B cell (primary cell): ENCODE data around the gene TSSK2. TPM values are rescaled to one million over a fixed set of nuclear protein-coding genes. Genes with fewer than 3 reads are reported as not detected.

Experiments
- ATAC-seq: fragments of 200-7000 bp; cut with Tn5 transposase; one replicate; pipeline ENCODE4 v1.10.0; 2021; ENCODE audit warnings: low read depth, mild to moderate bottlenecking, moderate number of reproducible peaks, moderate library complexity
- CTCF ChIA-PET: fragments of 350-600 bp; sonication (Branson Sonifier 250); formaldehyde crosslinking; loops from one replicate; lab custom pipeline; 2021; ENCODE audit warnings: antibody characterized with exemption, inconsistent platforms; lab: Charles Lee
- POLR2A ChIA-PET: fragments of 350-600 bp; sonication (Branson Sonifier 250); formaldehyde crosslinking; loops from one replicate; lab custom pipeline; 2021; ENCODE audit warnings: antibody characterized with exemption; lab: Charles Lee
- DNase-seq: peaks from one replicate; pipeline ENCODE4 v3.0.0; 2013
- H2AFZ ChIP-seq: 2 replicates; pipeline ENCODE4 v1.6.1; 2012; ENCODE audit warnings: mild to moderate bottlenecking, low read depth, low read length; ENCODE audit not compliant: insufficient read depth, poor library complexity, severe bottlenecking
- H3K27ac ChIP-seq, 2 donors: 1 replicate in 1 of 2; 2 replicates in 1 of 2; pipeline ENCODE4 v1.5.1; 2012 to 2013; ENCODE audit warnings: low read length in 2 of 2, mild to moderate bottlenecking in 2 of 2, moderate library complexity in 1 of 2
- H3K27me3 ChIP-seq, 4 experiments: fragments of 200-600 bp in 1 of 4; sonication (generic) in 1 of 4; replicated peaks in 1 of 4; 1 replicate in 2 of 4; 2 replicates in 2 of 4; pipeline versions ENCODE4 v1.6.1 to v1.7.0; 2013 to 2016; ENCODE audit warnings: low read length in 3 of 4, mild to moderate bottlenecking in 2 of 4, mixed read lengths in 1 of 4, moderate library complexity in 1 of 4; ENCODE audit not compliant: insufficient read depth in 4 of 4, control insufficient read depth in 3 of 4; ENCODE audit errors: control extremely low read depth in 1 of 4
- H3K36me3 ChIP-seq, 2 experiments: replicated peaks in 1 of 2; 1 replicate in 1 of 2; 2 replicates in 1 of 2; pipeline versions ENCODE4 v1.6.1 to v1.7.1; 2013; ENCODE audit warnings: low read length in 1 of 2; ENCODE audit not compliant: insufficient read depth in 2 of 2, control insufficient read depth in 1 of 2; ENCODE audit errors: control extremely low read depth in 1 of 2, extremely low read depth in 1 of 2
- H3K4me1 ChIP-seq, 2 donors: fragments of 200-600 bp in 1 of 2; sonication (generic) in 1 of 2; 1 replicate in 1 of 2; 2 replicates in 1 of 2; pipeline versions ENCODE4 v1.5.1 to v1.6.1; 2013 to 2017; ENCODE audit warnings: low read length in 2 of 2; ENCODE audit not compliant: control insufficient read depth in 2 of 2, insufficient read depth in 2 of 2
- H3K4me2 ChIP-seq: replicated peaks from 2 replicates; pipeline ENCODE3; 2012; ENCODE audit warnings: mild to moderate bottlenecking, low read depth, low read length; ENCODE audit not compliant: poor library complexity, severe bottlenecking
- H3K4me3 ChIP-seq, 5 experiments: fragments of 200-600 bp in 1 of 5; sonication (generic) in 1 of 5; 1 replicate in 3 of 5; 2 replicates in 2 of 5; pipeline versions ENCODE4 v1.5.1 to v1.7.0; 2011 to 2016; ENCODE audit warnings: low read length in 4 of 5, mild to moderate bottlenecking in 4 of 5, low read depth in 2 of 5, control low read depth in 1 of 5, moderate library complexity in 1 of 5; ENCODE audit not compliant: insufficient read depth in 1 of 5; ENCODE audit errors: control extremely low read depth in 1 of 5, extremely low read depth in 1 of 5
- H3K79me2 ChIP-seq: fragments of 200-600 bp; sonication (generic); one replicate; pipeline ENCODE4 v1.6.0; 2016; ENCODE audit warnings: low read length; ENCODE audit not compliant: control insufficient read depth, insufficient read depth
- H3K9ac ChIP-seq: fragments of 200-600 bp; sonication (generic); 2 replicates; pipeline ENCODE4 v1.6.1; 2017; ENCODE audit warnings: mild to moderate bottlenecking, low read length, moderate library complexity
- H3K9me3 ChIP-seq, 3 donors: one replicate each; pipeline versions ENCODE4 v1.6.1 to v1.7.1; 2013; ENCODE audit warnings: low read length in 2 of 3; ENCODE audit not compliant: control insufficient read depth in 2 of 3, insufficient read depth in 1 of 3; ENCODE audit errors: control extremely low read depth in 1 of 3
- H4K20me1 ChIP-seq: 2 replicates; pipeline ENCODE4 v1.6.0; 2012; ENCODE audit warnings: mild to moderate bottlenecking, low read length; ENCODE audit not compliant: insufficient read depth, control insufficient read depth, poor library complexity, severe bottlenecking
- H3K27ac Mint-ChIP-seq: one replicate; pipeline ENCODE4 v1.8.0; 2021; ENCODE audit warnings: mixed read lengths
- H3K27me3 Mint-ChIP-seq: one replicate; pipeline ENCODE4 v1.8.0; 2021; ENCODE audit warnings: mixed read lengths
- H3K4me1 Mint-ChIP-seq: one replicate; pipeline ENCODE4 v1.8.0; 2021; ENCODE audit warnings: mixed read lengths
- H3K4me3 Mint-ChIP-seq: one replicate; pipeline ENCODE4 v1.8.0; 2021; ENCODE audit warnings: mixed read lengths
- H3K9me3 Mint-ChIP-seq: one replicate; pipeline ENCODE4 v1.8.0; 2022; ENCODE audit warnings: mixed read lengths; ENCODE audit not compliant: insufficient read depth
- CTCF ChIP-seq: fragments of 200-600 bp; IDR thresholded peaks from one replicate; pipeline ENCODE4 v1.8.0; 2022; ENCODE audit warnings: antibody characterized with exemption, mild to moderate bottlenecking
- EZH2 ChIP-seq: IDR thresholded peaks from 2 replicates; pipeline ENCODE4 v1.6.1; 2012; ENCODE audit warnings: borderline replicate concordance, low read depth, mild to moderate bottlenecking, moderate library complexity, low read length; ENCODE audit not compliant: insufficient read depth, poor library complexity, severe bottlenecking
- WGBS: methylation state at CpG from one replicate; pipeline ENCODE4 v1.1.5; 2013; ENCODE audit warnings: missing lambda C conversion rate; ENCODE audit not compliant: insufficient coverage; 5-methylcytosine and 5-hydroxymethylcytosine counted together
- intact Hi-C: fragments of 100-400 bp; cut with micrococcal nuclease; formaldehyde crosslinking; loops from one replicate; pipeline ENCODE4 v1.10.0; 2022
- polyA plus RNA-seq: library from polyadenylated mRNA; depleted of rRNA; stranded (reverse); fragments of >200 nt; gene quantifications from 2 replicates; pipeline ENCODE4 v1.2.3, GENCODE V29; 2012
- total RNA-seq, 2 donors: library from RNA; stranded (reverse); fragments of 120-200 nt in 1 of 2; gene quantifications; 1 replicate in 1 of 2; 2 replicates in 1 of 2; pipeline versions ENCODE4 v1.2.3 to v1.2.4, GENCODE V29; 2013 to 2022

The TSSK2 gene
- total and polyA plus RNA-seq, 2 donors (not counting 1 experiment from before 2014, with no cell fraction given), result 0.15 TPM; not detected in 1

- ATAC-seq, result no peak
- POLR2A ChIA-PET, result interaction anchor here (0.8 kb wide), 1 partner anchor 13 kb away, joined by 3 read pairs; no protein-coding TSS in a partner anchor
These were observed 22.3 kb upstream of the TSSK2 start for GRCh38 chr22:19108807-19109197.

More at GRCh38 chr22:19108807-19109197, 22.3 kb upstream of the TSSK2 start:
- intact Hi-C loops, result loop anchor here (1.0 to 5.0 kb wide), 2 partner anchors 13 to 33 kb away; partner anchors contain the start of genes DGCR2 and ESS2
- H3K4me3 ChIP-seq, result no peak overlapping the region
- H3K4me1 Mint-ChIP-seq, result peaks cover 65% of the 10 kb centered on the region
- peaks cover 25 to 47% of the 10 kb centered on the region in 2 donors for H3K4me1 ChIP-seq
- H3K27me3 Mint-ChIP-seq, result no peaks in the 10 kb centered on the region
- H3K4me3 Mint-ChIP-seq, result no peak overlapping the region
- no peak for TF ChIP-seq EZH2
- no peak for TF ChIP-seq CTCF
- peak overlapping the region; percentile 67 for H3K4me2 ChIP-seq
- no CpG with 5 or more reads among the region's 3 CpGs for WGBS
- DNase-seq, result no peak
- H3K9ac ChIP-seq, result no peak overlapping the region
- H3K27ac Mint-ChIP-seq, result peak overlapping the region; percentile 61
- H3K27ac ChIP-seq, result peak overlapping the region; percentile 7 to 65
- CTCF ChIA-PET, result interaction anchor here (1.2 to 1.5 kb wide), 2 partner anchors 65 to 370 kb away, joined by 3 read pairs; no protein-coding TSS in a partner anchor
- no peaks in the 10 kb centered on the region for H3K9me3 ChIP-seq
- peaks cover 70% of the 10 kb centered on the region for H4K20me1 ChIP-seq
- peaks cover 99% of the 10 kb centered on the region for H3K79me2 ChIP-seq
- no peaks in the 10 kb centered on the region for H3K9me3 Mint-ChIP-seq
- H3K36me3 ChIP-seq, result peaks cover 0 to 5% of the 10 kb centered on the region in 2 experiments
- H2AFZ ChIP-seq, result no peak overlapping the region
- no peaks in the 10 kb centered on the region for H3K27me3 ChIP-seq
